ENCODE results near the gene CDON. TPM values are rescaled to one million over a fixed set of nuclear protein-coding genes. Genes with fewer than 3 reads are reported as not detected.
A peak's percentile ranks its signal among the peaks of the same experiment; 100 is the strongest.

CDON gene
- total and polyA plus RNA-seq, 2 of the 13 experiments (the other 11 are each of a cell fraction or from before 2014, with no cell fraction given) = 9.6 to 12.8 TPM

DNA sequence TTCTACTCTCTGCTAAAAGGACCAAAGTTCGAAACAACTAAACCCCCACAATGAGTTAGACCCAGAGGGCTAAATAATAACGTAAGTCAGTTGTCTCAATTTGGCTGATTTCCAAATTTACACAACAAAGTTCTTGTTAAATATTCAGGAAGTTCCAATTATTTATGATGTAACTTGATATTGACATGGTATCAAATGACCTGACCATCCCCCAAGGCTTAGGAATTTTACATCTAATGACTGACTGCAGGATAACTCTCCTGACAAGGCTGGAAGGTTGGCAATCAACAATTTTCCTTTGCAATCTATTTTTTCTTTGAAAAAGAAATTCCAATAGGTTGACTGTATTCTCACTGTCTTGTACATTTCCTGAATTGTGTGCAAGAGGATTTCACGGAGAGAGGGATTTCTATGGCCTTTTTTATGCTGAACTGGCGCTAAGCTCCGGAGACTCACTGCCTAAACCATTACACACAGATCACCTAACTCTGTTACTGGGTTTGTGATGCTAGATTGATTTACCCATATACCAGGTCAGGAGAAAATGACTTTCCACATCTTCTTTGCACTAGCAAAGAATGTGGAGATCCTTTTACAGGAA is 9.6 kb upstream of the CDON start (continued):
- TF ChIP-seq FOXA1 (IDR thresholded peaks at IDR 0.05) (no peak), FOXA1 (CRISPR knock-in tag; IDR thresholded peaks at IDR 0.05) (0 out of 2 replicates have a peak, but pooled peaks have one; percentile 24)

DNA sequence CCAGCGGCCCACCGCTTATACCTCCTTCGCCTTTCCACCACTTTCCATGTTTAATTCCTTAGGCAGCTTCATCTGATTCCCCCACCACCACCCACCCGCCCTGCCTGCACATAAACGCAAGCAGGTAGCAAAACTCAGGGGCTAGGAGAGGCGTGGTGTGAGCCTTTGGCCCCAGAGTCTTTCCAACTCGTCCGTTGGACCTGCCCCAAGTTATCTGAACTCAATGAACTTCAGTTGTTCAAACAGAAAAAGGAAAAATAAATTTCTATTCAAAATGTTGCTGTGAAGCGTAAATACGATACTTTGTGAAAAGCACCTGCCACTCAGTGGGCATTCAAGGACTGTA is 814 bp upstream of the CDON start:
- Histone ChIP-seq H3K27me3 (ENCODE audit: control insufficient read depth in 1 of 2, insufficient read depth in 2 of 2, low read length in 2 of 2) (no peaks in the 10 kb centered on the region), H3K36me3 (replicated peaks in 1 of 2; ENCODE audit: control insufficient read depth in 1 of 2, insufficient read depth in 2 of 2, low read length in 2 of 2) (no peaks in the 10 kb centered on the region), H3K4me1 (ENCODE audit: insufficient read depth, low read length) (peaks cover 47% of the 10 kb centered on the region), H2AFZ (ENCODE audit: low read length) (no peak overlapping the region), H3K27ac (ENCODE audit: extremely low read length, insufficient read depth, low read length) (peak overlapping the region; percentile 100), H3K9ac (ENCODE audit: insufficient read depth, low read depth, low read length) (peak overlapping the region; percentile 37; the same call in 1 of the 2 replicates), H3K4me3 (replicated peaks in 1 of 3; ENCODE audit: insufficient read depth in 1 of 3, low read depth in 2 of 3, low read length in 3 of 3) (peak overlapping the region; percentile 56 to 80 (median 67)), H3K79me2 (ENCODE audit: insufficient read depth, low read length) (peaks cover 16% of the 10 kb centered on the region), H3K4me2 (ENCODE audit: low read depth, low read length) (peak overlapping the region; percentile 77), H4K20me1 (ENCODE audit: insufficient read depth, low read length) (no peaks in the 10 kb centered on the region), H3K9me3 (ENCODE audit: low read length) (no peaks in the 10 kb centered on the region)
- 4% methylated on average over 10 of the region's 10 CpGs for WGBS (ENCODE audit: low lambda C conversion rate)
- intact Hi-C loops (cut with micrococcal nuclease; ENCODE audit: unreplicated experiment) = loop anchor here (2.0 to 5.0 kb wide), 5 partner anchors 25 to 123 kb away; no protein-coding TSS in a partner anchor
- no peak for FAIRE-seq
- no TSS peak for BruUV-seq (replicated peaks)
- DNase-seq (ENCODE audit: low spot score) = no peak
- in situ Hi-C loops (cut with HindIII; ENCODE audit: extremely low pct_ligation_motif_present, low pct_unique_long_range_greater_than_20kb) = loop anchor here (5.0 to 10.0 kb wide), 2 partner anchors 121 to 131 kb away; no protein-coding TSS in a partner anchor
- ChIA-PET CTCF (ENCODE audit: low intra/inter-chr PET ratio, low total read pairs) (interaction anchor here (0.6 kb wide), 1 partner anchor 120 kb away, joined by 3 read pairs; no protein-coding TSS in a partner anchor), POLR2A (interaction anchor here (1.0 to 1.4 kb wide), 3 partner anchors 21 to 130 kb away, joined by 3 to 4 read pairs (median 3); no protein-coding TSS in a partner anchor)
- peak; percentile 45 for ATAC-seq
- TF ChIP-seq, protein P1, sequence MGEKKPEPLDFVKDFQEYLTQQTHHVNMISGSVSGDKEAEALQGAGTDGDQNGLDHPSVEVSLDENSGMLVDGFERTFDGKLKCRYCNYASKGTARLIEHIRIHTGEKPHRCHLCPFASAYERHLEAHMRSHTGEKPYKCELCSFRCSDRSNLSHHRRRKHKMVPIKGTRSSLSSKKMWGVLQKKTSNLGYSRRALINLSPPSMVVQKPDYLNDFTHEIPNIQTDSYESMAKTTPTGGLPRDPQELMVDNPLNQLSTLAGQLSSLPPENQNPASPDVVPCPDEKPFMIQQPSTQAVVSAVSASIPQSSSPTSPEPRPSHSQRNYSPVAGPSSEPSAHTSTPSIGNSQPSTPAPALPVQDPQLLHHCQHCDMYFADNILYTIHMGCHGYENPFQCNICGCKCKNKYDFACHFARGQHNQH (CRISPR knock-in tag; IDR thresholded peaks at IDR 0.05) = no peak
- TF ChIP-seq XBP1 (CRISPR knock-in tag; IDR thresholded peaks at IDR 0.05) (no peak), ZNF83 (CRISPR knock-in tag; IDR thresholded peaks at IDR 0.05; ENCODE audit: borderline replicate concordance) (no peak), KMT2B (CRISPR knock-in tag; IDR thresholded peaks at IDR 0.05) (no peak), ZNF747 (CRISPR knock-in tag; IDR thresholded peaks at IDR 0.05; ENCODE audit: borderline replicate concordance) (no peak), ZNF792 (CRISPR knock-in tag; IDR thresholded peaks at IDR 0.05) (no peak), ZNF552 (CRISPR knock-in tag; IDR thresholded peaks at IDR 0.05; ENCODE audit: borderline replicate concordance) (no peak), ZMYM3 (CRISPR knock-in tag; IDR thresholded peaks at IDR 0.05) (no peak), SALL1 (CRISPR knock-in tag; IDR thresholded peaks at IDR 0.05) (0 out of 2 replicates have a peak, but pooled peaks have one; percentile 5), NFATC3 (CRISPR knock-in tag; IDR thresholded peaks at IDR 0.05) (no peak), KLF9 (CRISPR knock-in tag; IDR thresholded peaks at IDR 0.05; ENCODE audit: low read depth) (0 out of 2 replicates have a peak, but pooled peaks have one; percentile 1), ZMAT3 (CRISPR knock-in tag; conservative IDR thresholded peaks at IDR 0.05) (no peak), HNRNPLL (IDR thresholded peaks at IDR 0.05; ENCODE audit: low read depth, low read length, poor library complexity, severe bottlenecking) (no peak), ZNF256 (CRISPR knock-in tag; conservative IDR thresholded peaks at IDR 0.05) (no peak), FOXO1 (CRISPR knock-in tag; IDR thresholded peaks at IDR 0.05) (no peak)
- TF ChIP-seq, protein P2, sequence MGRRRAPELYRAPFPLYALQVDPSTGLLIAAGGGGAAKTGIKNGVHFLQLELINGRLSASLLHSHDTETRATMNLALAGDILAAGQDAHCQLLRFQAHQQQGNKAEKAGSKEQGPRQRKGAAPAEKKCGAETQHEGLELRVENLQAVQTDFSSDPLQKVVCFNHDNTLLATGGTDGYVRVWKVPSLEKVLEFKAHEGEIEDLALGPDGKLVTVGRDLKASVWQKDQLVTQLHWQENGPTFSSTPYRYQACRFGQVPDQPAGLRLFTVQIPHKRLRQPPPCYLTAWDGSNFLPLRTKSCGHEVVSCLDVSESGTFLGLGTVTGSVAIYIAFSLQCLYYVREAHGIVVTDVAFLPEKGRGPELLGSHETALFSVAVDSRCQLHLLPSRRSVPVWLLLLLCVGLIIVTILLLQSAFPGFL (CRISPR knock-in tag; IDR thresholded peaks at IDR 0.05) = no peak
- TF ChIP-seq, protein P3, sequence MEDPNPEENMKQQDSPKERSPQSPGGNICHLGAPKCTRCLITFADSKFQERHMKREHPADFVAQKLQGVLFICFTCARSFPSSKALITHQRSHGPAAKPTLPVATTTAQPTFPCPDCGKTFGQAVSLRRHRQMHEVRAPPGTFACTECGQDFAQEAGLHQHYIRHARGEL (CRISPR knock-in tag; IDR thresholded peaks at IDR 0.05) = no peak
- TF ChIP-seq, protein P4, sequence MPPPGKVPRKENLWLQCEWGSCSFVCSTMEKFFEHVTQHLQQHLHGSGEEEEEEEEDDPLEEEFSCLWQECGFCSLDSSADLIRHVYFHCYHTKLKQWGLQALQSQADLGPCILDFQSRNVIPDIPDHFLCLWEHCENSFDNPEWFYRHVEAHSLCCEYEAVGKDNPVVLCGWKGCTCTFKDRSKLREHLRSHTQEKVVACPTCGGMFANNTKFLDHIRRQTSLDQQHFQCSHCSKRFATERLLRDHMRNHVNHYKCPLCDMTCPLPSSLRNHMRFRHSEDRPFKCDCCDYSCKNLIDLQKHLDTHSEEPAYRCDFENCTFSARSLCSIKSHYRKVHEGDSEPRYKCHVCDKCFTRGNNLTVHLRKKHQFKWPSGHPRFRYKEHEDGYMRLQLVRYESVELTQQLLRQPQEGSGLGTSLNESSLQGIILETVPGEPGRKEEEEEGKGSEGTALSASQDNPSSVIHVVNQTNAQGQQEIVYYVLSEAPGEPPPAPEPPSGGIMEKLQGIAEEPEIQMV (CRISPR knock-in tag; IDR thresholded peaks at IDR 0.05; ENCODE audit: low read depth) = no peak

All from HepG2 (cell line).